Measurements from ENCODE around the gene S1PR5. TPM values are rescaled to one million over a fixed set of nuclear protein-coding genes. Genes with fewer than 3 reads are reported as not detected.

Gene S1PR5
- total and polyA plus RNA-seq, 9 of the 15 experiments (the other 6 are each of a cell fraction or from before 2014, with no cell fraction given) = 0.03 to 0.54 (median 0.35) TPM; not detected in 4

- TF ChIP-seq MXD1 (CRISPR knock-in tag; IDR thresholded peaks at IDR 0.05; ENCODE audit: borderline replicate concordance, poor library complexity, severe bottlenecking) (no peak), RBM25 (IDR thresholded peaks at IDR 0.05; ENCODE audit: low read depth, low read length, severe bottlenecking) (no peak), LCOR (CRISPR knock-in tag; IDR thresholded peaks at IDR 0.05) (no peak), BCOR (IDR thresholded peaks at IDR 0.05) (no peak), MYC (IDR thresholded peaks at IDR 0.05; ENCODE audit: low read depth, low read length) (no peak), MYC (CRISPR knock-in tag; IDR thresholded peaks at IDR 0.05; ENCODE audit: borderline replicate concordance, low read depth) (no peak), ELK1 (CRISPR knock-in tag; IDR thresholded peaks at IDR 0.05) (no peak), ELF2 (CRISPR knock-in tag; IDR thresholded peaks at IDR 0.05) (no peak), ZKSCAN1 (IDR thresholded peaks at IDR 0.05; ENCODE audit: low read depth, low read length) (no peak), ZNF780A (CRISPR knock-in tag; IDR thresholded peaks at IDR 0.05) (no peak), POLR2AphosphoS5 (IDR thresholded peaks at IDR 0.05; ENCODE audit: control insufficient read depth, insufficient read depth, low read depth, low read length) (no peak), BACH1 (tag; IDR thresholded peaks at IDR 0.05) (no peak), E2F1 (CRISPR knock-in tag; IDR thresholded peaks at IDR 0.05) (no peak), THAP7 (CRISPR knock-in tag; IDR thresholded peaks at IDR 0.05) (no peak), CBX2 (IDR thresholded peaks at IDR 0.05; ENCODE audit: insufficient read depth, low read length, poor library complexity, severe bottlenecking) (no peak), PHF20 (IDR thresholded peaks at IDR 0.05; ENCODE audit: partially characterized antibody) (no peak), ATF7 (IDR thresholded peaks at IDR 0.05) (no peak), FOXP4 (CRISPR knock-in tag; IDR thresholded peaks at IDR 0.05; ENCODE audit: borderline replicate concordance) (peak; percentile 43; the same call in 1 of the 2 replicates)
- TF ChIP-seq, protein P1, sequence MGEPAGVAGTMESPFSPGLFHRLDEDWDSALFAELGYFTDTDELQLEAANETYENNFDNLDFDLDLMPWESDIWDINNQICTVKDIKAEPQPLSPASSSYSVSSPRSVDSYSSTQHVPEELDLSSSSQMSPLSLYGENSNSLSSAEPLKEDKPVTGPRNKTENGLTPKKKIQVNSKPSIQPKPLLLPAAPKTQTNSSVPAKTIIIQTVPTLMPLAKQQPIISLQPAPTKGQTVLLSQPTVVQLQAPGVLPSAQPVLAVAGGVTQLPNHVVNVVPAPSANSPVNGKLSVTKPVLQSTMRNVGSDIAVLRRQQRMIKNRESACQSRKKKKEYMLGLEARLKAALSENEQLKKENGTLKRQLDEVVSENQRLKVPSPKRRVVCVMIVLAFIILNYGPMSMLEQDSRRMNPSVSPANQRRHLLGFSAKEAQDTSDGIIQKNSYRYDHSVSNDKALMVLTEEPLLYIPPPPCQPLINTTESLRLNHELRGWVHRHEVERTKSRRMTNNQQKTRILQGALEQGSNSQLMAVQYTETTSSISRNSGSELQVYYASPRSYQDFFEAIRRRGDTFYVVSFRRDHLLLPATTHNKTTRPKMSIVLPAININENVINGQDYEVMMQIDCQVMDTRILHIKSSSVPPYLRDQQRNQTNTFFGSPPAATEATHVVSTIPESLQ (CRISPR knock-in tag; IDR thresholded peaks at IDR 0.05) = peak; percentile 71; the same call in 1 of the 2 replicates
These were observed 38.3 kb downstream of the S1PR5 start (continued) for GRCh38 chr19:10478903-10479384.

All from K562 (cell line).